Inflammatory macrophage (primary cell): Measurements from ENCODE around the gene MAEA.
A peak's percentile ranks its signal among the peaks of the same experiment; 100 is the strongest.

Experiments
- DNase-seq, 2 donors: peaks; one replicate each; pipeline ENCODE4 v3.0.0-alpha.2; 2020 to 2022

The MAEA gene

DNA sequence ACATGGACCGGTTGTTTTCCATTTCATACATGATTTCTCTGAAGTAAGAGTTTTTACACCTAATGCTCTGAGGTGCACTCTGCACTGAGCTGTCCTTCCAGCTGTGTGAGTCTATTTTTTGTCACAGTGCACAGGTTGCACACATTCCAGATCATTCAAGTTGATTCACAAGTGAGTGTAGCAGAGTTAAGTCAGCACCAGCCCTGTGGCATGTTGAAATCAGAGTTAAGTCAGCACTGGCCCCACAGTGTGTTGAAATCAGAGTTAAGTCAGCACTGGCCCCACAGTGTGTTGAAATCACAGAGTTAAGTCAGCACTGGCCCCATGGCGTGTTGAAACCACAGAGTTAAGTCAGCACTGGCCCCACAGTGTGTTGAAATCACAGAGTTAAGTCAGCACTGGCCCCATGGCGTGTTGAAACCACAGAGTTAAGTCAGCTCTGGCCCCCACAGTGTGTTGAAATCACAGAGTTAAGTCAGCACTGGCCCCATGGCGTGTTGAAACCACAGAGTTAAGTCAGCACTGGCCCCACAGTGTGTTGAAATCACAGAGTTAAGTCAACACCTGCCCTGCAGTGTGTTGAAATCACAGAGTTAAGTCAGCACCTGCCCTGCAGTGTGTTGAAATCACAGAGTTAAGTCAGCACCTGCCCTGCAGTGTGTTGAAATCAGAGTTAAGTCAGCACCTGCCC is 45.6 kb downstream of the MAEA start:
- DNase-seq: peak in 1 of 2 donors; percentile 30

DNA sequence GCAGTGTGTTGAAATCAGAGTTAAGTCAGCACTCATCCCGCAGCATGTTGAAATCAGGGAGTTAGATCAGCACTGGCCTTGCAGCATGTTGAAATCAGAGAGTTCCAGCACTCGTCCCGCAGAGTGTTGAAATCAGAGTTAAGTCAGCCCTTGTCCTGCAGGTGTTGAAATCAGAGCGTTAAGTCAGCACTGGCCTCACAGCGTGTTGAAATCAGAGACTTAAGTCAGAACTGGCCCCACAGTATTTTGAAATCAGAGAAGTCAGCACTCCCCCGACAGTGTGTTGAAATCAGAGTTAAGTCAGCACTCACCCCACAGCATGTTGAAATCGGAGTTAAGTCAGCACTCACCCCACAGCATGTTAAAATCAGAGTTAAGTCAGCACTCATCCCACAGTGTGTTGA is 46.4 kb downstream of the MAEA start:
- peak; percentile 58 to 69 for DNase-seq

DNA sequence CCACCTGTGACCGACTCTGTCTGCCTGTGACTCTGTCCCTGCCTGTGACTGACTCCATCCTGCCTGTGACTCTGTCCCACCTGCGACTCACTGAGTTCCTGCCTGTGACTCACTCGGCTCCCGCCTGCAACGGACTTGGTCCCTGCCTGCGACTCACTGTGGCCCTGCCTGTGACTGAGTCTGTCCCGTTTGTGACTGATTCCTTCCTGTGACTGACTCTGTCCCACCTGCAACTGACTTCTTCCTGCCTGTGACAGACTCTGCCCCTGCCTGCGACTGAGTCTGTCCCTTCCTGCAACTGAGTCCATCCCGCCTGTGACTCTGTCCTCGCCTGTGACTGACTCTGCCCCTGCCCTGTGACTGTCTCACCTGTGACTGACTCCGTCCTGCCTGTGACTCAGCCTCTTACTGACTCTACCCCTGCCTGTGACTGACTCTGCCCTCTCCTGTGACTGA is 47.7 kb downstream of the MAEA start:
- DNase-seq: no peak

DNA sequence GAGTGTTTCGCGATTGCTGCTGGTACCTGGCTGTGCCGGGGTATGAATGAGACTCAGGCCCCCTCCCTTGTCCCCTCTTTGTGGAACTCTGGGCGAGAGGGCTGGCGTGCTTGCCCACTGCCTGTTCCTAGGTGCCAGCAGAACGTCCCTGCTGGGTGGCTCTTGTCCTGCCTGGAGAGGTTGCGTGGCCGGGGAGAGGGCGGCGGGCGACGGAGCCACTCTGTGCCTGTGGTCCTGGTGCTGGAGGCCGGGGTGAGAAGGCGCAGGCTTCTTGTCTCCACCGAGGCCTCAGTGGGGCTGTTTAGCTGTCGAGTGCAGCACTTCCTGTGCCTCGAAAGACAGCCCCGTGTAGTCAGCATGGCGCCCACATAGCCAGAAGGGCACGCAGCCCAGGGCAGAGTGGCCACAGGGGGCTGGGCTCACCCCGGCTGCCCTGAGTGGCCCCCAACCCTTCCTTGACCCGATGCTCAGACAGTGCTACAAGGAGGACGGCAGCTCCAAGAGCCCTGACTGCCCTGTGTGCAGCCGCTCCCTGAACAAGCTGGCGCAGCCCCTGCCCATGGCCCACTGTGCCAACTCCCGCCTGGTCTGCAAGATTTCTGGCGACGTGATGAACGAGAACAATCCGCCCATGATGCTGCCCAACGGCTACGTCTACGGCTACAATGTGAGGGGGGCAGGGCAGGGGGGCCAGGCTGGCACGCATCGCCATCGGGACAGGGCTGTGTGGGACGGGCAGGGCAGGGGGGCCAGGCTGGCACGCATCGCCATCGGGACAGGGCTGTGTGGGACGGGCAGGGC is 48.5 kb downstream of the MAEA start:
- no peak for DNase-seq

DNA sequence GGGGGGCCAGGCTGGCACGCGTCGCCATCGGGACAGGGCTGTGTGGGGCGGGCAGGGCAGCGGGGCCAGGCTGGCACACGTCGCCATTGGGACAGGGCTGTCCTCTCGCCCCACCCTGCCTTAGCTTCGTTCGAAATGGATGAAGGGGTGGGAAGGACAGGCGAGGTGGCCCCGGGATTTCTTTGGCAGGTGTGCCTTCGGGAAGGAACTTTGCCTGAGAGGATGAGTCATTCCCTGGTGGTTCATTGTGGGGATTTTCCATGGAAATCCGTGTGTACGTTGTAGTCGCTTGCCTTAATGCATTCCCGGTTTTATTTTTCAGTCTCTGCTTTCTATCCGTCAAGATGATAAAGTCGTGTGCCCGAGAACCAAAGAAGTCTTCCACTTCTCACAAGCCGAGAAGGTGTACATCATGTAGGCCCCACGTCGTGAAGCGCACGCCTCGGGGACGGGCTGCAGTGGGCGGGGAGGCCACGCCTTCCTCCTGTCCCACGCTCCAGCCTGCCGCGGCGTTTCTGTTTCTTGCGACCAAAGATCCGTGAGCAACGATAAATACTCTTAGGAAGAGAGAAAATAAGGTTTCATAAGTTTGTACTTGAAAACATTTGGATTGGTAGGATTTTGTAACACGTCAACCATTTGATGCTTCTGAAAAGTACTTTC is 49.2 kb downstream of the MAEA start:
- no peak for DNase-seq

DNA sequence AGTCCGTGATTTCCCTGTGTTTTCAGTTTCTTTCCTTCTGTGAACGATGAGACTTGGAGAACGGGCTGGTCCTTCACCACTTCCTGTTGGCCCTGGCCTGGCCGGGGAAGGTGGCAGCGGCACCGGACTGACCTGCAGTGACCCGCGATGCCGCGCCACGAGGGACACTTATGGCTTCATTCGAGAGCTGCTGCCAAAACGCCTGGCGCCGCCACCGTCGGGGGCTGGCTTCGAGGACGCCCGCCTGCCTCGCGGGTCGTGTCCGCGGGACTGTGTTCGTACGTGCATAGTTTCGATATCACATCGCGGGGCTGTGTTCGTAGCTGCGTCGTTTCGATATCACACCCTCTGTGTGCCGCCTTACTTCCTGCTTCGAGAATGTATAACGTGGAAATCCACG is 49.8 kb downstream of the MAEA start:
- DNase-seq: no peak

DNA sequence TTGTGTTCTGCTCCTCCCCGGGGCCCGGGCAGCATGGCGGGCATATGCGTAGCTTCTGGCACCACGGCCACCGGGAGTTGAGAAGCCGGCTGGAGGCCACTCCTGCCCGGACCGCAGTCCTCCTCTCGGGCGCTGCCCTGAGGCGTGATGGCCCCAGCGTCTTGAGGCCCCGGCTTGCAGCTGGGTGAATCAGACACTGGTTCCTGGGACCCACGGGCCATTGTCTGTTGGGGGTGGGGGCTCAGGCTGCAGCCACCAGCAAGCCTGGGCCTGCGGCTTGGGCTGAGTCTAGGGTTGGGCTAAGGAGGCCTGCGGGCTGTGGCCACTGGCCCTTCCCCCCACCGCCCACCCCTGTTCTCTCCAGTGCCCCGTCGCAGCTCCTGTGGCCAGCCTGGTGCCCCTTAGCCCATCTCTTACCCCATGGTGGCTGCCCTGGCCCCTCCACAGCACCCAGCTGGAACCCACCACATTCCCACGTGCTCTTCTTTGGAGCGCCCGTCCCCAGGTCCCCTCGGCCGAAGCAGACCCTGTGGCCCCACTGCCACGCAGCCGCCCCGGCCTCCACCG is 50.6 kb downstream of the MAEA start:
- no peak for DNase-seq

DNA sequence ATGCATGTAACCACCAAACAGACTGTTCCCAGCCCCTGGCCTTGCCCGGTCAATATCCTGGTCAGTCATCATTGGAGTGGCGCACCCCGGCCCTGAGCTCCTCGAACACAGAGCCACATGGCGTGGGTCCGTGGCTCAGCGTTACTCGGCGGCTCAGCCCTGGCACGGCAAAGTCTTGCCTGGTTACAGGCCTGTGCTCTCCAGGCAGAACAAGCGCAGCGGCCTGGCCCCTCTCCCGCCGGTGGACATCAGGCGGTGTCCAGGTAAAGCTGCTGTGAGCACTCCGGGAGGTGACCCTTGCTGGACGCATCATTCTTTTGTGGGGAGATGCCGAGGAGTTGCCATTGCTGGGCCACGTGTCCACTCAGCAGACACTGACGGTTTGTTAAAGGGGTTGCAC is 51.2 kb downstream of the MAEA start:
- no peak for DNase-seq

DNA sequence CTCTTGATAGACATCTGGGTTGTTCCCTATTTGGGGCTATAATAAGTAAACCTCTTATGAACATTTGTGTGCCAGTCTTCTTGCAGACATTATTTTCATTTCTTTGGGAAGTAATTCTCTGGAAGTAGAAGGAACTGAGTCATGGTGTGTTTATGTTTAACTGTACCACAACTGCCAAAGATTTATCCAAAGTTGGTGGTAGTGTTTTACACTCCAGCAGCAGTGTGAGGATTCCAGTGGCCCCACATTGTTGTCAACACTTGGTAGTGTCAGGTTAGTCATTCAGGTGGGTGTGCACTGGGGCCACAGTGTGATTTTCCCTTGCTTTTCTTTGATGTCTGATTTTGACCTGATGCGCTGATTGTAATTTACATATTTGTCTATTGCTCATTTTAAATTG is 52.3 kb downstream of the MAEA start:
- no peak for DNase-seq

DNA sequence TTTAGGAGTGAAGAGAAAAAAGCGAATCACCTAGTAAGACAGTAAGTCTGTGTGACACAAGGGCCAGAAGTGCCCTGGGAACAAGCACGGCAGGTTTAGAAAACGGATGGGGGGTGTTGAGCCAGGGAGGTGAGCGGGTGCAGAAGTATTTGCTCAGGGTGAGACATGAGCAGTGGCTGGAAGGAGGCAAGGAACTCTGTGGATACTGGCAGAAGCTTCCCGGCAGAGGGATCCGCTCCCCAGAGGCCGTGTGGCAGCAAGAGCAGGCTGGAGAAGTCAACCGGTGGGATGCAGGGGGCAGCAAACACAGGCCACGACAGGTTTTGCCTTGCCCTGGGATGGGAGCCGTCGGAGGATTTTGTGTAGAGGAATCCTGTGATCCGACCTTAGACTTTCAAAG is 55.0 kb downstream of the MAEA start:
- no peak for DNase-seq

DNA sequence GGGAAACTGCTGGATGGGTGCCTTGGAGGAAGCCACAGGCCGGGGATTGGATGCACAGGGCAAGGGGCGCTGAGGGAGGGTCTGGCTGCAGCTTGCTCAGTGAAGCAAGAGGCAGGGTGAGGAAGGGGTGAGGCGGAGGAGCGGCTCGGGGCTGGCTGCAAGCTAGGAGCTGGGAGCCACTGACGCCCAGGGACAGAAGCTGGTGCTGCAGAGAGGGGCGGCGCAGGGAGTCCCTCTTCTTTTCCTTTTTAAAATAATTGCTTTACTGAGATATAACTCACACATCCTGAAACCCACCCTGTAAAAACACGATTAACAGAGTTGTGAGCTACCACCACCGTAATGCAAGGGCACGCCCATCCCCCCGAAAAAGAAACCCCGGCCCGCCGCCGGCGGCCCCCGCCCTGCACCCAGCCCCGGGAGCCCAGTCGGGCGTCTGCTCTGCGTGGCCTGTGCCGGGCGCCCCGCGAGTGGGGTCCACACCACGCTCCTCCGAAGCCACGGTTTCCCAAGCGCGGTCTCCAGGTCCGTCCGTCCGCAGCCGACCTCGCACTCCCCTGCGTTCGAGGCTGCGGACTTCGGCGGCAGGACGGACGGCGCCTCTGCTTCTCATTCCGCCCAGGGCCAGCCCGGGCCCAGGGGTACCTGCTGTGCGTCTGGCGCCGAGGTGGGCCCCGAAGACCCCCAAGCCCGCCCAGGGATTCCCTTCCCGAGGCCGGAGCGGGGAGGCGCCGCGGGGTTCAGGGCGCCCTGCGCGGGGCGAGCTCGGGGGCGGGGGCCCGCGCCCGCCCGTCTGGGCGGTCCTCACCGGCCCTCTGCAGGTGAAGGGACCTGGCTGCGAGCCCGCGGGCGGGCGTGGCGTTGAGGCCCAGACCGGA is 56.5 kb downstream of the MAEA start:
- peak in 1 of 2 donors; percentile 13 for DNase-seq

DNA sequence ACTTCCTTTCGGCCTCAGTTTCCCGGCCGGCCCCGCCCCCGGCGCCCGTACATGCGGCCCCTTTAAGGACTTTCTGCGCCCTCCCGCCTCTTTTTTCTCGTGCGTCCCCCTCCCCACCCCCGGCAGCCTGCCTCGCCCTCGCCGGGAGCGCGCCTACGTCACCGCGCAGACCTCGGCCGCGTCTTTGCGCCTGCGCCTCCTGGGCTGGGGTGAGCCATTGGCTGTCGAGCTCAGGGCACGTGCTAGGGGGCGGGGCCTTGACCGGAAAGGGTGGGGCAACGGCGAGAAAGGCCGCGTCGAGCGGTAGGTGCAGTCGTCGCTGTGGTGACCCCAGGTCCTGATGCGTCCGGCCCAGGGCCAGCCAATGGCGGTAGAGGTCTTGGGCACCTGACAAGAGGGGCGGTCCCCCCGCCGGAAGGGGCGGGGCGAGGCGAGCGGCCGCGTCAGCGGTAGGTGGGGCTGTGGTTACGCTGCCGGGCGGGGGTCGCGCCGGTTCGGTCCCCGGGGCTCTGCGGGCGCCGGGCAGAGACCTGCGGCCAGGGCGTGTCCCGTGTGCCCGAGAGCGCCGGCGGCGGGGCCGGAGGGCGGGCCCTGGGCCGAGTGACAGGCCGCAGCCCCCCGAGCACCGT is 57.2 kb downstream of the MAEA start, which contains the start of gene UVSSA:
TSS of gene UVSSA (plus strand) at position 428 of the 629 bp plus-strand sequence. CDS start 884 bp downstream, outside the sequence.
- DNase-seq: peak; percentile 99

DNA sequence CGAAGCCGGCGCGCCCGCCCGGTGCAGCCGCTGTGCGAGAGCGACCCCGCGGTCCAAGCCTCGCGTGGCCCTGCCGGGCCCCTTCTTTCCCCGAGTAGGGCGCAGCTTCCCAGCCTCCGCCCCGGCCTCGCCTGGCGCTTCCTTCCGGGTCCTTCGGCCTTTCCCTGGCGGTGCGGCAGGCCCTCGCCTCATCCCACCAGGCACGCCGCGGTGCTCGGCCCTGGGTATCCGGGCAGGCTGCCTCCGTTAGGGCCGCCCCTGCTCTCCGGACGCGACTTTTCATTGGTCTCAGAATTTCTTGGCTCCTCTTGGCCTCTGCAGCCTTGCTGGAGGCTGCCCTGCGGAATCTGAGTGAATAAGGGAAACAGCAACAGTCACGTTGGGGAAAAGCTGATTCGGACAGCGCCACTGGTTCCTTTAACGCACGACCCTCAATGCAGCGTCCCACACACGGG is 57.7 kb downstream of the MAEA start:
- peak; percentile 71 to 76 for DNase-seq

DNA sequence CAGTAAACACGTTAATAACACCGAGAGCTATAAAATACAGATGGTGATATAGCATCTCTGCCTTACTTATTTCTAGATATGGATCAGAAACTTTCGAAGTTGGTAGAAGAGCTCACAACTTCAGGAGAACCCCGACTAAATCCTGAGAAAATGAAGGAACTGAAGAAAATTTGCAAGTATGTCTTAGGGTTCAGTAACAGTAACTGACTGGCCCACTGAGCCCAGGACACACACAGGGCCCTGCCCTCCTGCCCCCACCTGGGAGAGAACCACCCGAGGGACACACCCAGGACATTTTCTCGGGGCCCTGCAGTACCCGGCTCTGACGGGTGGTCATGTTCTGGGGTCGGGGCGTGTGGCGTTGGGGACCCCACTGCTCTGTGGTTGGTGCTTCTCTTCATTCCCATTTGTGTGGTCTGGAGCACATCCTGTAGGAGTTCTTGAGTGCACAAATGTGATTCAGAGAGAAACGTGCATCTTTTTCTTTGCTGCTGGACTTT is 58.4 kb downstream of the MAEA start:
- DNase-seq: no peak

DNA sequence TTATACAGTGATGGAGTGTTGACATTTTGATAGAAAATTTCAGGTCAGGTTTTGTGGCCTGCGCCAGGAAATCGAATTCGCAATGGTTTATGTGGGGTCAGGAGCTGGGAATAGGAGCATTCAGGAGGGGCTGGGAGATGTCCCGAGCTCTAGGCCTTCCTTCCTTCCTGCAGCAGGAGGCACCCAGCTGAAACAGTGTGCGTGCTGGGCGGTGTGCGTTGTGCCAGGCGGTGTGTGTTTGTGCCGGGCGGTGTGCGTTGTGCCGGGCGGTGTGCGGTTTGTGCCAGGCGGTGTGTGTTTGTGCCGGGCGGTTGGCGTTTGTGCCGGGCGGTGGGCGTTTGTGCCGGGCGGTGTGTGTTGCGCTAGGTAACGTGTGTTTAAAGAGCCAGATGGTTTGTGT is 59.1 kb downstream of the MAEA start:
- DNase-seq: no peak

DNA sequence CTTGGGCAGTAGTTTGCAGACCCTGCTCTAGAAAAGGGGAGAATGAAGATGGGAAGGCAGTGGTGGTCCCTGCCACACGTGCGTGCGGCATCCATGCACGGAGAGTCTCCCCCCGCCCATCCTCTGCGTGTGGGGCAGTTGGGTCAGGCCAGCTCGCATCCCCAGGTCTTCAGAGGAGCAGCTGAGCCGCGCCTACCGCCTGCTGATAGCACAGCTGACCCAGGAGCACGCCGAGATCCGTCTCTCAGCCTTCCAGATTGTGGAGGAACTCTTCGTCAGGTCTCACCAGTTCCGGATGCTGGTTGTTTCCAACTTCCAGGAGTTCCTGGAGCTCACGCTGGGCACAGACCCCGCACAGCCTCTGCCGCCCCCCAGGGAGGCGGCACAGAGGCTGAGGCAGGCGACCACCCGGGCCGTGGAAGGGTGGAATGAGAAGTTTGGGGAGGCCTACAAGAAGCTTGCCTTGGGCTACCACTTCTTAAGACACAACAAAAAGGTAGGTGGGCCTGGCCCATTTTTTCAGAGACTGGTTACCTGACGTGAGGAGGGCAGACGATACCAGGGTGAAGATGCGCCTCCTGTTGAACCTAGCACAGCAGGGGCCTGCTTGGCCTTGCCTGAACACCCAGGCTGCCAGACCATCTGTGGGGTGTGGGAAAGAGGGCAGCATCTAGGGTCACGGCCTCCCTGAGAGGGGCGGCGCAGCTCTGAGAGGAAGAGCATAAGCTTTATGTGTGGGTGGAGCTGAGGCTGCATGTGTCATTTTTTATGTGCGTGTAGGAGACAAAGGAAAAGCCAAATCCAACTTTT is 59.9 kb downstream of the MAEA start:
- DNase-seq: peak in 1 of 2 donors; percentile 37

DNA sequence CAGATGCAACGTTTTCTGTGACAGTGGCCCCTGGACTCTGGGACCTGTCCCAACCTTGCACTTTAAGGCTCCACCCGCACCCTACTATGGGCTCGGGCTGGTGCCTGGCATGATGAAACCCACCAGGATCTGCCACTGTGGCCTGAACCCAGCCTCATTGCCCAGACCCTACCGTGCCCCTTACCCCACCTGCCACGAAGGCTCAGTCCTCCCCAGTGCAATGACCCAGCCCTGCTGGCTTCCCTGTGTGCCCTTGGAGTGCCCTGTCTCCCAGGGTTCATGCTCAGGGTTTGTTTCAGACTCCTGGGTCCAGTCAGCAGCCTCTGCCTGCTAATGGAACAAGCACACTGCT is 60.5 kb downstream of the MAEA start:
- DNase-seq: no peak

DNA sequence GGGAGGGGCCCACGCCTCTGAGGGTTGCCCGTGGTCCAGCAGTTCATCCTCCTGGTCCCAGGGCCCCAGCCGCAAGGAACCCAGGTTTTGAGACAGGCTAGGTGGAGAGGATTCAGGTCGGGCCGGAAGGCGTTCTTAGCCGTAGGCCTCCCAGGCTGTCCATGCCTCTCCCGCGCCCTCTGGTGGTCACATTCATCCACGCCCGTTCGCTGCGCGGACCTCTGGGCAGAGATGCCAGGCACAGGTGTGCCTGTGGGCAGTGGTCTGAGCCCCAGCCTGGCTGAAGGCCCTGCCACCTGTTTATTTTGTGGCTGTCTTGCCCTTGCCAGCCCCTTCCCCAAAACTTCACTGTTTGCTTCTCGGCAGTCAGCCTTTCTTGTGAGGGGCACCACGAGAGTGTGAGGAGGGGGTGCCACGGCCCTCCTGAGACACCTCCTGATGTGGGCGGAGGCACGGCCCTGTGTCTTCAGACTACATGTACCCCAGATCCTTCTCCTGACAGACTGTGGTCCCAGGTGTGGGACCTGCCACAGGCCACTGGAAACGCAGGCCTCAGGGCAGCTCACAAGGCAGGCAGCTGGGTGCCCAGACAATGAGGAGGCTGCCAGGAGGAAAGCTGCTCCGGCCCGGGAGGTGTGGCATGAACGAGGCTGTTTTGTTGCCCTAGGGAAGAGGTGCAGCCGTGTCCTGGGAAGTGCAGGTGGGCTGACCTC is 62.3 kb downstream of the MAEA start:
- DNase-seq: peak; percentile 72 to 76

DNA sequence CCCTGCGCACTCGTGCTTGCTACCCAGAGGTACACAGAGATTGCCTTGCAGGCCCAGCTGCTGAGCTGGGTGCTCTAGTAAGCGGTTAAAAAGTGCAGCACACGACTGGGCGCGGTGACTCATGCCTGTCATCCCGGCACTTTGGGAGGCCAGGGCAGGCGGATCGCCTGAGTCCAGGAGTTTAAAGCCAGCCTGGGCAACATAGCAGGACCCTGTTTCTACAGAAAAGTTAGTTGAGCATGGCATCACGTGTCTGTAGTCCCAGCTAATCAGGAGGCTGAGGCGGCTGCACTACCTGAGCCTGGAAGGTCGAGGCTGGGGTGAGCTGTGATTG is 62.8 kb downstream of the MAEA start:
- DNase-seq: no peak
